BLaER1 (cell line): ENCODE results near the gene ZP2.

Experiments used
- H3K27ac ChIP-seq: shearing (Covaris generic); formaldehyde crosslinking; 2 replicates; pipeline ENCODE4 v1.8.1; 2022
- H3K27me3 ChIP-seq: shearing (Covaris generic); formaldehyde crosslinking; 2 replicates; pipeline ENCODE4 v1.8.1; 2022
- H3K36me3 ChIP-seq: shearing (Covaris generic); formaldehyde crosslinking; 2 replicates; pipeline ENCODE4 v1.8.1; 2022
- H3K4me1 ChIP-seq: shearing (Covaris generic); formaldehyde crosslinking; 2 replicates; pipeline ENCODE4 v1.8.1; 2022
- H3K4me2 ChIP-seq: shearing (Covaris generic); formaldehyde crosslinking; 2 replicates; pipeline ENCODE4 v1.8.1; 2022
- H3K4me3 ChIP-seq: shearing (Covaris generic); formaldehyde crosslinking; 2 replicates; pipeline ENCODE4 v1.8.1; 2022
- H3K9ac ChIP-seq: shearing (Covaris generic); formaldehyde crosslinking; 2 replicates; pipeline ENCODE4 v1.8.1; 2022
- H3K9me3 ChIP-seq: shearing (Covaris generic); formaldehyde crosslinking; 2 replicates; pipeline ENCODE4 v1.8.1; 2022
- H4K20me1 ChIP-seq: shearing (Covaris generic); formaldehyde crosslinking; 2 replicates; pipeline ENCODE4 v1.8.1; 2022
- Cebpa-rat ChIP-seq: shearing (Covaris generic); IDR thresholded peaks from 2 replicates; pipeline ENCODE4 v1.8.1; 2022

ZP2 gene

DNA sequence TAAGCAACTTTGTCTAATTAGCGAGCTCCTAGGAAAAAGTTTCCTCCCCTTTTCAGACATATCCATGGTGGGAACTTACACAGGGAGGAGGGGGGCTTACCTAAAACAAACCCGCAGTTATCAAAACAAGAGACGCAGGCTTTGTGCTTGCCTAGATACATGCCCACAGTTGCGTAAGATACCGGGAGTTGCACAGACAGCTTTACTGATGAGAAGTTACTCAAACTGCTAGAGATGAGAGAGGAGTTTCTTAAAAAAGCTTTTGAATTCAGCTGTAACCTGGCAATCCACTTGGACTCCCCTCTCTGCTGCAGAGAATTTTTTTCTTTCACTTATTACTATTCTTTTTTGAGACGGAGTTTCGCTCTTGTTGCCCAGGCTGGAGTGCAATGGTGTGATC is 6.8 kb upstream of the ZP2 start:
- H3K9me3 ChIP-seq = no peaks in the 10 kb centered on the region
- H4K20me1 ChIP-seq = no peaks in the 10 kb centered on the region

GRCh38 chr16:21217121-21217520 is 5.7 kb upstream of the ZP2 start:
- Histone ChIP-seq H4K20me1 (no peaks in the 10 kb centered on the region), H3K36me3 (no peaks in the 10 kb centered on the region), H3K4me3 (no peak overlapping the region), H3K4me1 (no peaks in the 10 kb centered on the region), H3K27me3 (no peaks in the 10 kb centered on the region), H3K9ac (no peak overlapping the region), H3K9me3 (no peaks in the 10 kb centered on the region), H3K4me2 (no peak overlapping the region), H3K27ac (no peak overlapping the region)
- TF ChIP-seq Cebpa-rat = no peak

More for the DNA sequence above, 6.8 kb upstream of the ZP2 start:
- no peak overlapping the region for H3K27ac ChIP-seq
- H3K9ac ChIP-seq = no peak overlapping the region
- H3K36me3 ChIP-seq = no peaks in the 10 kb centered on the region
- H3K4me3 ChIP-seq = no peak overlapping the region
- TF ChIP-seq Cebpa-rat = no peak
- no peak overlapping the region for H3K4me2 ChIP-seq
- peaks cover 5% of the 10 kb centered on the region; the same call in 1 of the 2 replicates for H3K4me1 ChIP-seq
- no peaks in the 10 kb centered on the region for H3K27me3 ChIP-seq

DNA sequence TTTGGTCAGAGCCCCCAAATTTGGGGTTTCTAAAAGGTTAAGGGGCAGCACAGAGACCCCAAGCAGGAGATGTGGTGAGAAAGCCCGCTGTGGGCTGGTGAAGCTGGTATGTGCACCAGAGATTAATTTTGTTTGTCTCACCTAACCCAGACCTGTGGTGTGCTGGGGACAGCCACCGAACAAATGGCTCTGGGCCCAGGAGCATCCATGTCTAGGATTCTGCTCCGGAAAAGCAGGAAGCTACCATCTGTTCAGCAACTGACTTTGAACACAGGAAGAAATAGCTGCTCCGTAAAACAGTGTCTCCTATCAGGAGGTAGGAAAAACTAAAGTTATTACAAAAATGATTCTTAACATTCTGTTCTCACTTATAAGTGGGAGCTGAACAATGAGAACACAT is 2.7 kb upstream of the ZP2 start:
- no peak overlapping the region for H3K4me2 ChIP-seq
- H3K36me3 ChIP-seq = no peaks in the 10 kb centered on the region
- H4K20me1 ChIP-seq = no peaks in the 10 kb centered on the region
- no peaks in the 10 kb centered on the region for H3K27me3 ChIP-seq
- TF ChIP-seq Cebpa-rat = no peak
- no peak overlapping the region for H3K9ac ChIP-seq
- no peak overlapping the region for H3K27ac ChIP-seq
- peaks cover 6% of the 10 kb centered on the region; the same call in 1 of the 2 replicates for H3K4me1 ChIP-seq
- no peaks in the 10 kb centered on the region for H3K9me3 ChIP-seq
- H3K4me3 ChIP-seq = no peak overlapping the region

GRCh38 chr16:21208446-21209230 is 2.7 kb downstream of the ZP2 start:
- Histone ChIP-seq H4K20me1 (no peaks in the 10 kb centered on the region), H3K4me2 (no peak overlapping the region), H3K36me3 (no peaks in the 10 kb centered on the region), H3K4me1 (peaks cover 6% of the 10 kb centered on the region; the same call in 1 of the 2 replicates), H3K9me3 (no peaks in the 10 kb centered on the region), H3K27ac (no peak overlapping the region), H3K4me3 (no peak overlapping the region), H3K9ac (no peak overlapping the region), H3K27me3 (no peaks in the 10 kb centered on the region)
- TF ChIP-seq Cebpa-rat = no peak

DNA sequence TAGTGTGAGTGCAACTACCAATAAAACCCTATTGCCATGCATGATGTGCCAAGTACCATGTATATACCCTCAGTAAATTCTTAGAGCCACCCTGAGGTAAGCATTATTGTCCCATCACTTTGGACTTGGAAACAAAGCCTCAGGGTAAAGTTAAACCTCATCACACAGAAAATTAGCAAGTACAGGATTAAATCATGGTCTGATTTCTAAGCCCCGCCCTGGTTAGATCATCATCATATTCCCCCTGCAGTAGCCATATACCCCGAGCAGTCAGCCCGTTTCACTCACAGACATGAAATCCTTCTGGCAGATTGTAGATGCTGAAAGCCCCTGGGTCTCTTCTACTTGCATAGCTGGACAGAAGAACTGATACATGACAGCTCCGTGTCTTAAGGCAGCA is 4.8 kb downstream of the ZP2 start:
- Histone ChIP-seq H3K4me1 (peaks cover 3% of the 10 kb centered on the region; the same call in 1 of the 2 replicates), H3K4me2 (no peak overlapping the region), H3K9ac (no peak overlapping the region), H4K20me1 (no peaks in the 10 kb centered on the region), H3K36me3 (no peaks in the 10 kb centered on the region), H3K27me3 (no peaks in the 10 kb centered on the region), H3K27ac (no peak overlapping the region), H3K9me3 (no peaks in the 10 kb centered on the region), H3K4me3 (no peak overlapping the region)
- TF ChIP-seq Cebpa-rat = no peak

GRCh38 chr16:21205303-21205702 is 6.1 kb downstream of the ZP2 start:
- Histone ChIP-seq H3K9ac (no peak overlapping the region), H3K27ac (no peak overlapping the region), H3K9me3 (no peaks in the 10 kb centered on the region), H3K4me1 (no peaks in the 10 kb centered on the region), H3K4me2 (no peak overlapping the region), H3K36me3 (no peaks in the 10 kb centered on the region), H3K27me3 (no peaks in the 10 kb centered on the region), H4K20me1 (no peaks in the 10 kb centered on the region), H3K4me3 (no peak overlapping the region)
- no peak for TF ChIP-seq Cebpa-rat

- Histone ChIP-seq H3K4me3 (no peak overlapping the region), H3K9me3 (no peaks in the 10 kb centered on the region), H3K27ac (no peak overlapping the region), H3K4me2 (no peak overlapping the region), H3K36me3 (no peaks in the 10 kb centered on the region), H3K9ac (no peak overlapping the region), H3K4me1 (no peaks in the 10 kb centered on the region), H3K27me3 (no peaks in the 10 kb centered on the region), H4K20me1 (no peaks in the 10 kb centered on the region)
- no peak for TF ChIP-seq Cebpa-rat
Measured at GRCh38 chr16:21203155-21203797, 8.1 kb downstream of the ZP2 start.

DNA sequence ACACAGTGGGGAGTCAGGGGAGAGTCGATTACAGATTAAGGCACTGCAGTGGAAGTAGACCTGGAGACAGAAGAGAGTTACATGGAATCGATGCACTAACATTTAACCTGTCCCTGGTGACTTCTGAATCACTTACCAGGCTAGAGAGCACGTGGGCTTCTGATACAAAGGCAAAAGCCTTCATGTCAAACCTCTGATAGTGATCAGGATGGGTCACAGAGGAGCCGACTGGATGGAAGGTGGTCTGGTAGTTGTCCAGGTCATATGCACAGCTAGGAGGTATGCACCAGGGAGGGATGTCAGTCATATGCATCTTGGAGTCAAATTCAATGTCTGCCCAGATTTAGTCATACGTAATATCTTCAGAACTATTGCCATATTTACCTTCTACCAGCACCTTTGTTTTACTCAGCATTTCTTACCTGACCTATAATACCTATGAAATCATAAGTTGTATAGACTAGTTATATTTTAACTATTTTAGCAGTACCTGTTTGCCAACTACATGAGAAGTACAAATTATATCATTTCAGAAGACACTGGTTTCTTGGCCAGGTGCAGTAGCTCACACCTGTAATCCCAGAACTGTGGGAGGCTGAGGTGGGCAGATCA is 11.7 kb downstream of the ZP2 start:
- no peak for TF ChIP-seq Cebpa-rat
- H3K36me3 ChIP-seq = no peaks in the 10 kb centered on the region
- H3K4me1 ChIP-seq = peaks cover 30% of the 10 kb centered on the region
- no peak overlapping the region for H3K4me3 ChIP-seq
- no peaks in the 10 kb centered on the region for H4K20me1 ChIP-seq
- H3K9me3 ChIP-seq = no peaks in the 10 kb centered on the region
- no peak overlapping the region for H3K9ac ChIP-seq
- no peaks in the 10 kb centered on the region for H3K27me3 ChIP-seq
- no peak overlapping the region for H3K27ac ChIP-seq
- H3K4me2 ChIP-seq = no peak overlapping the region

DNA sequence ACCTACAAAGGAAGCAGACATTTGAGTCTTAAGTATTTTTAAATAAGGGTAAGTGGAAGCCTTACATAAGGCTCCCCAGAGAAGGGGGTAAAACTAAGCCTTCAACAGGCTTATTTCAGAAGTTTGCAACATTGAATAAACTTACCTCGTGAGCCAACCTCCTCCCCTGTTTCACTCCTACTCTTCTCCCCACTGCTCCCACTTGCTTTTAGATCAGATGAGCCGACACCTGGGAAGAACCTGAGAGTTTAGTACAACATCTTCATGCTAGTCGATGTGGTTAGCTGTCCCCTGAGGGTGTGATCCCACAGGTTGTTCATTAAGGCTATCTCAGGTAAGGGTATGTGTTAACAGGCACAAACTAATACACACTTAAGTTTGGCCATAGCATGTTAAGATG is 13.8 kb downstream of the ZP2 start:
- no peaks in the 10 kb centered on the region for H3K27me3 ChIP-seq
- no peak overlapping the region for H3K4me3 ChIP-seq
- no peak for TF ChIP-seq Cebpa-rat
- H3K9me3 ChIP-seq = no peaks in the 10 kb centered on the region
- no peaks in the 10 kb centered on the region for H3K36me3 ChIP-seq
- no peaks in the 10 kb centered on the region for H4K20me1 ChIP-seq
- no peak overlapping the region for H3K27ac ChIP-seq
- H3K9ac ChIP-seq = no peak overlapping the region
- peak overlapping the region; percentile 45 for H3K4me2 ChIP-seq
- peaks cover 49% of the 10 kb centered on the region for H3K4me1 ChIP-seq

DNA sequence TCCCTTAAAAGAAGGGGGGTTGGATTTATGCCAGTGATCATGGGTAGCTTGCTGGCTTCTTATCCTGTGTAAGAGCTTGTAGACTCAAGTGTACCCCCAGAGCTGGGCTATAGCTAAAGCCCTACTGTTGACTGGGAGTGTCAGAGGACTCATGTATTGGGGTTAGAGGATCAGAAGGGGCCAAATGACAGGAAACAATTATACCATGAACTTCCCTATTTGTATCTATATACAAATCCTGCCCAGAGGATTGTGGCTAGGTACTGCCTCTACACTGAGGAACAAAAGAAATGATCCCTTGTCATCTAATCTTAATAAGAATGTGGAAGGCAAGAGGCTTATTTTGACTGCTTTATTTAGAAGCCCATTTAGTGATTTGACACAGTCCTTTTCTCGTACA is 14.3 kb downstream of the ZP2 start:
- no peak overlapping the region for H3K4me3 ChIP-seq
- H3K27me3 ChIP-seq = no peaks in the 10 kb centered on the region
- peaks cover 49% of the 10 kb centered on the region for H3K4me1 ChIP-seq
- H3K9me3 ChIP-seq = peaks cover 2% of the 10 kb centered on the region; the same call in 1 of the 2 replicates
- H3K27ac ChIP-seq = no peak overlapping the region
- TF ChIP-seq Cebpa-rat = no peak
- H3K9ac ChIP-seq = no peak overlapping the region
- peak overlapping the region; percentile 45 for H3K4me2 ChIP-seq
- no peaks in the 10 kb centered on the region for H3K36me3 ChIP-seq
- H4K20me1 ChIP-seq = no peaks in the 10 kb centered on the region
